Erythroblast (primary cell): ENCODE measurements around the gene PCNX1.

Source experiments
- DNase-seq, 2 experiments: peaks; one replicate each; lab custom pipeline; 2025; lab: John Stamatoyannopoulos, UW
- GATA1 ChIP-seq: IDR thresholded peaks from 2 replicates; pipeline ENCODE4 v1.6.1; 2011; ENCODE audit warnings: low read depth, mild to moderate bottlenecking, control low read depth, low read length, moderate library complexity
- POLR2A ChIP-seq: IDR thresholded peaks from 2 replicates; pipeline ENCODE4 v1.6.1; 2011; ENCODE audit warnings: mild to moderate bottlenecking, low read length

PCNX1 gene

GRCh38 chr14:70943838-70944237 lies 36.6 kb downstream of the PCNX1 start:
- no peak for TF ChIP-seq GATA1
- TF ChIP-seq POLR2A = no peak
- no peak for DNase-seq

- TF ChIP-seq GATA1 (no peak), POLR2A (no peak)
- no peak for DNase-seq
Measured at GRCh38 chr14:70947739-70948138, 40.5 kb downstream of the PCNX1 start.

DNA sequence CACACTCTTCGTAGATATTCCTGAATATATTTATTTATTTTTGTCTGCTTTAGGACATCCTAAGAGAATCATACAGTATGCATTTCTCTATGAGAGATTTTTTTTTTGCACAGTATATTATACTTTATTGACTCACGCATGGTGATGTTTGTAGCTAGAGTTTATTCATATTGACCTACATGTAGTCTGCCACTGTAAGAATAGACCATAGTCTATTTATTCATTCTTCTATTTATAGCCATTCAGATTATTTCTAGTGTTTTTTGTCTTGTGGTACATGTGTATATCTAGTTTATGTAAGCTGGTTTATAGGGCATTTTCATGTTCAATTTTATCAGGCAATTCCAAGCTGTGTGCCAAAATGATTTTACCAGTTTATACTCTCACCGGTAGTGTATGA lies 45.2 kb downstream of the PCNX1 start:
- no peak for DNase-seq
- TF ChIP-seq POLR2A = no peak
- TF ChIP-seq GATA1 = no peak

GRCh38 chr14:70954068-70954467 lies 46.8 kb downstream of the PCNX1 start:
- TF ChIP-seq GATA1 (no peak), POLR2A (no peak)
- DNase-seq = no peak

GRCh38 chr14:70955543-70956480 lies 48.6 kb downstream of the PCNX1 start:
- TF ChIP-seq POLR2A (no peak), GATA1 (no peak)
- peak; percentile 3 to 6 for DNase-seq

GRCh38 chr14:70956511-70956910 lies 49.3 kb downstream of the PCNX1 start:
- DNase-seq = no peak
- TF ChIP-seq POLR2A = no peak
- TF ChIP-seq GATA1 = no peak

GRCh38 chr14:70957710-70958109 lies 50.5 kb downstream of the PCNX1 start:
- no peak for TF ChIP-seq POLR2A
- TF ChIP-seq GATA1 = no peak
- DNase-seq = no peak

- TF ChIP-seq GATA1 = no peak
- no peak for TF ChIP-seq POLR2A
- DNase-seq = no peak
Measured at GRCh38 chr14:70962935-70963334, 55.7 kb downstream of the PCNX1 start.

- DNase-seq = no peak
- TF ChIP-seq POLR2A (no peak), GATA1 (no peak)
Measured at GRCh38 chr14:70964492-70964891, 57.2 kb downstream of the PCNX1 start.

DNA sequence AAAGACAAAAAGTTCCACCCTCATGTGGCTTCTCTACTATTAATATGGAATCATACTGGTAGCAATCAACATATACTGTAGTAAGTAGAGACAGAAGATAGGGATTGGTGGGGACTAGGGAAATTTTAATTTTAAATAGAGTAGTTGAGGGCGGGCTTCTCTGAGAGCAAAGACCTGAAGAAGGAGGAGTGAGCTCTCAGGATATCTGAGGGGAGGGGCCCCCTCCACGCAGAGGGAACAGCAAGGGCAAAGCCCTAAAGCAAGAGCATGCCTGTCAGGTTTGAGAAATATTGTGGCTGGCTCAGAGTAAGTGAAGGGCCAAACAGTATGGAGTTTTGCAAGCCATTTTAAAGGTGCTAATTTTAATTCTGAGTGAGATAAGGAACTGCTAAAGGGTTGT lies 64.3 kb downstream of the PCNX1 start:
- TF ChIP-seq GATA1 (no peak), POLR2A (no peak)
- no peak for DNase-seq

- TF ChIP-seq POLR2A (no peak), GATA1 (no peak)
- peak; percentile 79 to 89 for DNase-seq
Measured at GRCh38 chr14:70972107-70972976, 65.1 kb downstream of the PCNX1 start.

DNA sequence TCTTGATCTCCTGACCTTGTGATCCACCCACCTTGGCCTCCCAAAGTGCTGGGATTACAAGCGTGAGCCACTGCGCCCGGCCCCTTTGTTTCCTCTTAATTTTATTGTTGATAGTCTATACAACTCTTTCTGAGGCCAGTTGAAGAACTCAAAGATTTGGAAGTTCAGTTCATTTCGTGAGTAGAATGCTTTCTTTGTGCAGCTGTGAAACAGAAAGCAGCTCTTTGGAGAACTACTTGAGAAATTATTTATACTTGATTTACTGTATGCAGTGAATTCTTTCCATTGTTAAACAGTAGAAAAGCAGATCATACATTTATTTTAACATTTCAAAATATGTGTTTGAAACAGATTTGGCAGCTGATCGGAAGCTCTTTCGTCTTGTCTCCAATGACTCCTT lies 69.3 kb downstream of the PCNX1 start:
- no peak for TF ChIP-seq POLR2A
- TF ChIP-seq GATA1 = no peak
- no peak for DNase-seq

- no peak for DNase-seq
- TF ChIP-seq POLR2A (no peak), GATA1 (no peak)
Measured at GRCh38 chr14:70981000-70981952, 74.0 kb downstream of the PCNX1 start.

- TF ChIP-seq POLR2A (no peak), GATA1 (no peak)
- DNase-seq = no peak
Measured at GRCh38 chr14:70982200-70982599, 74.9 kb downstream of the PCNX1 start.
